ENCODE results near the gene RBM5. TPM values are rescaled to one million over a fixed set of nuclear protein-coding genes. Genes with fewer than 3 reads are reported as not detected.

The RBM5 gene
- total RNA-seq, 2 experiments from 2014 or later, result 124 to 129 TPM

- H3K27ac Mint-ChIP-seq, result no peak overlapping the region
- no peak for DNase-seq
- H3K4me3 Mint-ChIP-seq, result no peak overlapping the region
- no peaks in the 10 kb centered on the region for H3K9me3 Mint-ChIP-seq
- no peaks in the 10 kb centered on the region for H3K4me1 Mint-ChIP-seq (ENCODE audit: low read depth)
- CTCF ChIA-PET, result interaction anchor here (0.8 kb wide), 1 partner anchor 11 kb away, joined by 3 read pairs; no protein-coding TSS in a partner anchor
- no peaks in the 10 kb centered on the region for H3K36me3 Mint-ChIP-seq (ENCODE audit: low read depth)
- H3K27me3 Mint-ChIP-seq (ENCODE audit: low read depth), result no peaks in the 10 kb centered on the region
- intact Hi-C loops (cut with micrococcal nuclease), result no loop called here
Observed at GRCh38 chr3:50168388-50168787, 79.7 kb downstream of the RBM5 start.

Other genes starting within 250 kb of the RBM5 start
- 10 to 100 TPM; 21.5 to 25.7 TPM for gene TRAIP, start 232.4 kb upstream of the RBM5 start, total RNA-seq
- gene CAMKV, start 219.0 kb upstream of the RBM5 start, total RNA-seq, result under 1 TPM; 0.69 to 0.86 TPM
- under 1 TPM; 0.27 to 0.41 TPM for gene MST1R, start 185.0 kb upstream of the RBM5 start, total RNA-seq
- 1 to 10 TPM; 5.4 to 5.9 TPM for gene MON1A, start 159.1 kb upstream of the RBM5 start, total RNA-seq
- 10 to 100 TPM; 89.1 to 98.2 TPM for gene RBM6, start 148.8 kb upstream of the RBM5 start, total RNA-seq
- gene SEMA3F, start 66.4 kb downstream of the RBM5 start, total RNA-seq, result not detected
- not detected for gene GNAT1, start 102.7 kb downstream of the RBM5 start, total RNA-seq
- not detected for gene SLC38A3, start 116.4 kb downstream of the RBM5 start, total RNA-seq
- 100 to 1,000 TPM; 272 to 276 TPM for gene GNAI2, start 147.3 kb downstream of the RBM5 start, total RNA-seq
- under 1 TPM; 0.33 to 0.37 TPM for gene SEMA3B, start 180.2 kb downstream of the RBM5 start, total RNA-seq
- gene LSMEM2, start 190.2 kb downstream of the RBM5 start, total RNA-seq, result not detected
- 100 to 1,000 TPM; 117 to 125 TPM for gene IFRD2, start 203.5 kb downstream of the RBM5 start, total RNA-seq
- under 1 TPM; 0.74 to 0.88 TPM for gene HYAL3, start 210.5 kb downstream of the RBM5 start, total RNA-seq
- gene NAA80, start 210.5 kb downstream of the RBM5 start, total RNA-seq, result 10 to 100 TPM in 1 of 2 experiments, 1 to 10 TPM in 1; 7.9 to 10.5 TPM
- gene HYAL1, start 214.7 kb downstream of the RBM5 start, total RNA-seq, result not detected
- gene HYAL2, start 233.8 kb downstream of the RBM5 start, total RNA-seq, result 1 to 10 TPM; 1.5 to 2.1 TPM
- gene TUSC2, start 239.3 kb downstream of the RBM5 start, total RNA-seq, result 10 to 100 TPM; 14.1 to 14.4 TPM